ENCODE measurements around the gene DICER1.

- TF ChIP-seq CTCF (IDR thresholded peaks at IDR 0.05; ENCODE audit: poor library complexity, severe bottlenecking) (no peak), EZH2 (IDR thresholded peaks at IDR 0.05; ENCODE audit: borderline replicate concordance, insufficient read depth, low read length, poor library complexity, severe bottlenecking) (no peak), POLR2AphosphoS5 (IDR thresholded peaks at IDR 0.05) (no peak), EP300 (conservative IDR thresholded peaks at IDR 0.05; ENCODE audit: poor library complexity, severe bottlenecking) (no peak), SMC3 (conservative IDR thresholded peaks at IDR 0.05; ENCODE audit: poor library complexity) (no peak), REST (IDR thresholded peaks at IDR 0.05; ENCODE audit: borderline replicate concordance) (no peak), TAF1 (IDR thresholded peaks at IDR 0.05; ENCODE audit: low read depth) (no peak)
These were observed 13.3 kb downstream of the DICER1 start for GRCh38 chr14:95143808-95144620.

Measured in neural cell (in vitro differentiated cells).